Neuronal stem cell (in vitro differentiated cells): ENCODE data around the gene DDX27.
A peak's percentile ranks its signal among the peaks of the same experiment; 100 is the strongest.

Experiments
- DNase-seq: peaks from one replicate; pipeline ENCODE4 v3.0.0-alpha.2; 2013; ENCODE audit warnings: low spot score
- H2AFZ ChIP-seq: one replicate; pipeline ENCODE4 v1.6.1; 2013; ENCODE audit warnings: mild to moderate bottlenecking, low read length, inconsistent platforms
- H2AK5ac ChIP-seq: 2 replicates; pipeline ENCODE4 v1.6.1; 2013; ENCODE audit warnings: low read depth, mild to moderate bottlenecking, inconsistent platforms, low read length, moderate library complexity, mixed read lengths
- H2BK120ac ChIP-seq: 2 replicates; pipeline ENCODE4 v1.6.1; 2013; ENCODE audit warnings: low read depth, mild to moderate bottlenecking, inconsistent platforms, low read length, moderate library complexity, mixed read lengths
- H2BK12ac ChIP-seq: one replicate; pipeline ENCODE4 v1.6.1; 2013; ENCODE audit warnings: low read length, inconsistent platforms
- H2BK15ac ChIP-seq: 2 replicates; pipeline ENCODE4 v1.6.1; 2013; ENCODE audit warnings: mild to moderate bottlenecking, low read length, inconsistent platforms, mixed read lengths
- H2BK5ac ChIP-seq: one replicate; pipeline ENCODE4 v1.6.1; 2013; ENCODE audit warnings: inconsistent platforms, mild to moderate bottlenecking, low read length, moderate library complexity
- H3K14ac ChIP-seq: one replicate; pipeline ENCODE4 v1.6.1; 2013; ENCODE audit warnings: low read length, inconsistent platforms
- H3K18ac ChIP-seq: 2 replicates; pipeline ENCODE4 v1.6.1; 2013; ENCODE audit warnings: low read length, inconsistent platforms
- H3K23ac ChIP-seq: 2 replicates; pipeline ENCODE4 v1.6.1; 2013; ENCODE audit warnings: low read depth, mild to moderate bottlenecking, mixed read lengths, low read length, inconsistent platforms; ENCODE audit not compliant: poor library complexity
- H3K27ac ChIP-seq: replicated peaks from 3 replicates; pipeline ENCODE4 v1.5.1; 2013; ENCODE audit warnings: low read length, inconsistent platforms
- H3K27me3 ChIP-seq, 3 experiments: 2 replicates each; pipeline ENCODE4 v1.6.1; 2013; ENCODE audit warnings: low read length in 3 of 3, mild to moderate bottlenecking in 2 of 3, inconsistent platforms in 1 of 3, low read depth in 1 of 3, mixed read lengths in 1 of 3, moderate library complexity in 1 of 3; ENCODE audit not compliant: control insufficient read depth in 3 of 3, insufficient read depth in 3 of 3
- H3K36me3 ChIP-seq, 2 donors: replicated peaks in 1 of 2; 2 replicates each; pipeline ENCODE4 v1.6.1; 2013; ENCODE audit warnings: low read length in 2 of 2; ENCODE audit not compliant: control insufficient read depth in 2 of 2, insufficient read depth in 2 of 2
- H3K4ac ChIP-seq: 2 replicates; pipeline ENCODE4 v1.6.1; 2013; ENCODE audit warnings: inconsistent platforms, mild to moderate bottlenecking, low read length, moderate library complexity
- H3K4me1 ChIP-seq, 2 donors: 1 replicate in 1 of 2; 2 replicates in 1 of 2; pipeline ENCODE4 v1.6.1; 2013; ENCODE audit warnings: low read length in 2 of 2, low read depth in 1 of 2; ENCODE audit not compliant: control insufficient read depth in 2 of 2, insufficient read depth in 1 of 2
- H3K4me2 ChIP-seq: one replicate; pipeline ENCODE4 v1.6.1; 2013; ENCODE audit warnings: mild to moderate bottlenecking, low read length, inconsistent platforms; ENCODE audit not compliant: insufficient read depth, poor library complexity, severe bottlenecking
- H3K4me3 ChIP-seq, 2 donors: 2 replicates each; pipeline ENCODE4 v1.5.1; 2013; ENCODE audit warnings: low read length in 2 of 2, mild to moderate bottlenecking in 2 of 2, inconsistent platforms in 1 of 2, moderate library complexity in 1 of 2
- H3K79me1 ChIP-seq: one replicate; pipeline ENCODE4 v1.6.1; 2013; ENCODE audit warnings: low read depth, mild to moderate bottlenecking, inconsistent platforms, low read length, moderate library complexity
- H3K9ac ChIP-seq: one replicate; pipeline ENCODE4 v1.6.1; 2013; ENCODE audit warnings: mild to moderate bottlenecking, low read depth, low read length, inconsistent platforms; ENCODE audit not compliant: poor library complexity
- H3K9me3 ChIP-seq, 2 donors: replicated peaks in 1 of 2; 2 replicates each; pipeline versions ENCODE3 to v1.6.1; 2013; ENCODE audit warnings: low read length in 2 of 2, mild to moderate bottlenecking in 2 of 2, inconsistent platforms in 1 of 2, low read depth in 1 of 2, mixed read lengths in 1 of 2, moderate library complexity in 1 of 2; ENCODE audit not compliant: control insufficient read depth in 2 of 2, insufficient read depth in 1 of 2
- H4K8ac ChIP-seq: one replicate; pipeline ENCODE4 v1.6.1; 2013; ENCODE audit warnings: low read depth, mild to moderate bottlenecking, inconsistent platforms, low read length, moderate library complexity
- H4K91ac ChIP-seq: one replicate; pipeline ENCODE4 v1.6.1; 2013; ENCODE audit warnings: low read length, low read depth, mild to moderate bottlenecking, inconsistent platforms; ENCODE audit not compliant: poor library complexity
- WGBS, 2 donors: extraction: QIAGEN DNeasy Blood & Tissue Kit; methylation state at CpG; one replicate each; pipeline ENCODE4 v1.1.7; 2013; ENCODE audit warnings: missing lambda C conversion rate in 2 of 2, mixed read lengths in 1 of 2; ENCODE audit not compliant: insufficient read length in 2 of 2, insufficient replicate concordance in 1 of 2; ENCODE audit errors: extremely low coverage in 2 of 2; 5-methylcytosine and 5-hydroxymethylcytosine counted together

Gene DDX27

DNA sequence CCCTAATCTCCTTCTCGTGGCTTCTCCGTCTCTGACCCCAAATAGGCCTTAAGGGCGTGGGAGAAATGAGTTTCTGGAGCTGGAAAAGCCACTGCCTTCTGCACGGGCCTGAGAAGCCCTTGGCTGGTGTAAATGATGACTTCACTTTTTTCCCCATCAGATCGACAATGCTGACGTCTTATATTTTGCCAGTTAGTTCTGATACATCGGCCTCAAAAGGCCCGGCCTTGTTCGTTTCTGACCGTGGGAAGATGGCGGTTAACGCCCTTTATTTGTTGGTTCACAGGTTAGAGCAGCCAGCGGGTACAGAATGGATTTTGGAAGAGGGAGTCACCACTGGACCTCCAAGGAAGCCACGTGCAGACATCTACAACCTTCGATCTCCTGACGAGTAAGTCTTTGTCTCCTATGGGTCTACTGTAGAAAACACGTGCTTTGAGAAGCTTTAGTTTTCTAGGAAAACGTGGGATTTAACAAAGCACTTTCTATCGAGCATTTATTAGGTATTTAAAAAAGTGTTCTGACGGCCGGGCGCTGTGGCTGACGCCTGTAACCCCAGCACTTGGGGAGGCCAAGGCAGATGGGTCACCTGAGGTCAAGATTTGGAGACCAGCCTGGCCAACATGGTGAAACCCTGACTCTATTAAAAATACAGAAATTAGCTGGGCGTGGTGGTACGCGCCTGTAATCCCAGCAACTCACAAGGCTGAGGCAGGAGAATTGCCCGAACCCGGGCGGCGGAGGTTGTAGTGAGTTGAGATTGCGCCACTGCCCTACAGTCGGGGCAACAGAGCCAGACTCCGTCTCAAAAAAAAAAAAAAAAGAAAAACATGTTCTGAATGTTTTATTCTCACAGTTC is 59.8 kb downstream of the DDX27 start:
- Histone ChIP-seq H3K79me1 (peaks cover 11% of the 10 kb centered on the region), H2AK5ac (no peak overlapping the region), H2BK12ac (no peak overlapping the region), H2BK15ac (no peak overlapping the region), H2AFZ (peak overlapping the region; percentile 7), H2BK5ac (no peak overlapping the region), H3K14ac (peak overlapping the region; percentile 14), H3K27ac (peak overlapping the region; percentile 21), H3K4me1 (peaks cover 0 to 7% of the 10 kb centered on the region in 2 donors), H3K23ac (peak overlapping the region; percentile 78), H3K36me3 (peaks cover 44 to 77% of the 10 kb centered on the region in 2 donors), H3K9me3 (peaks cover 40 to 67% of the 10 kb centered on the region in 2 donors), H3K18ac (peak overlapping the region; percentile 29), H4K8ac (no peak overlapping the region), H3K4ac (no peak overlapping the region), H3K4me2 (peak overlapping the region; percentile 80), H4K91ac (no peak overlapping the region), H2BK120ac (no peak overlapping the region), H3K27me3 (no peaks in the 10 kb centered on the region), H3K9ac (peak overlapping the region; percentile 89), H3K4me3 (peak overlapping the region; percentile 76 to 84)
- no CpG with 5 or more reads among the region's 33 CpGs for WGBS, 2 donors
- no peak for DNase-seq

DNA sequence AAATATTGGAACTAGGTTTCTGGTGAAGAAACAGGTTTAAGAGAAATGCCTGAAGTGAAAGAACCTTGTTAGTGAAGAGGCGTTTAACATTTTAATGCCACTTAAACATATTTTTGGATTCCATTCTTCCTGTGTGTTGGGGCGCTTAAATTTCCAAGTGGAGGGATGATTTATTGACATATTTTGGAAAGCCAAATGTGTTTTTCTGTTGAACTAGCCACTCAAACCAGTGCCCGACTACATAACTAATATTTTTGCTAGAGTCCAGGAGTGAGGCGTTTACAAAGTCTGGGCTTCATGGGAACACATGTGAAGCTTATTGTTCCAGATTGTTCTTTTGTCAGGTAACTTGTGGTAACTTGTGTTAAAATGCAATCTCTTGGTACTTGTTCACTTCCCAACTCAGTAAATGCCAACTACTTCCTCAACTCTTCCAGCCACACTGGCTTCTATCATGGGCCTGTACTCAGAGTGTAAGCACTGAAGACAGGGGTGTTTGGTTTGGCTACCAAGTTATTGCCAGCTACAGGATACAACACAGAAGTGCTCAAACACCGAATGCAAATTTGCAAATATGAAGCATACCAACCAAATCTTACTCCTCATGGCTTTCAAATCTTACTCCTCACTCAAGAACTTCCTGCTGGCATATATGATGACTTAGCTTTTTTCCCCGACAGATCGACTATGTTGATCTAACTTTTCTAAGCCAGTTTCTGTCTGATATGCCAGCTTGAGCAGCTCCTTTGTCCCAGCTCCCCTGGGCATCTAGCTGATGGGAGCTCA is 60.7 kb downstream of the DDX27 start:
- H2BK5ac ChIP-seq: no peak overlapping the region
- no peaks in the 10 kb centered on the region for H3K27me3 ChIP-seq
- no peak overlapping the region for H3K23ac ChIP-seq
- H3K27ac ChIP-seq: no peak overlapping the region
- no peak overlapping the region for H3K4ac ChIP-seq
- no peak overlapping the region for H3K18ac ChIP-seq
- DNase-seq: no peak
- H4K91ac ChIP-seq: no peak overlapping the region
- no peak overlapping the region for H2AFZ ChIP-seq
- H3K4me2 ChIP-seq: peak overlapping the region; percentile 37
- no peak overlapping the region for H2AK5ac ChIP-seq
- no peak overlapping the region for H3K9ac ChIP-seq
- no peak overlapping the region for H4K8ac ChIP-seq
- H2BK12ac ChIP-seq: no peak overlapping the region
- WGBS, 2 donors: no CpG with 5 or more reads among the region's 7 CpGs
- H2BK15ac ChIP-seq: no peak overlapping the region
- H3K4me3 ChIP-seq: peak overlapping the region; percentile 65 to 76
- H3K4me1 ChIP-seq: peaks cover 0 to 7% of the 10 kb centered on the region in 2 donors
- H2BK120ac ChIP-seq: no peak overlapping the region
- peaks cover 48 to 80% of the 10 kb centered on the region in 2 donors for H3K36me3 ChIP-seq
- peaks cover 11% of the 10 kb centered on the region for H3K79me1 ChIP-seq
- peaks cover 43 to 73% of the 10 kb centered on the region in 2 donors for H3K9me3 ChIP-seq
- no peak overlapping the region for H3K14ac ChIP-seq

DNA sequence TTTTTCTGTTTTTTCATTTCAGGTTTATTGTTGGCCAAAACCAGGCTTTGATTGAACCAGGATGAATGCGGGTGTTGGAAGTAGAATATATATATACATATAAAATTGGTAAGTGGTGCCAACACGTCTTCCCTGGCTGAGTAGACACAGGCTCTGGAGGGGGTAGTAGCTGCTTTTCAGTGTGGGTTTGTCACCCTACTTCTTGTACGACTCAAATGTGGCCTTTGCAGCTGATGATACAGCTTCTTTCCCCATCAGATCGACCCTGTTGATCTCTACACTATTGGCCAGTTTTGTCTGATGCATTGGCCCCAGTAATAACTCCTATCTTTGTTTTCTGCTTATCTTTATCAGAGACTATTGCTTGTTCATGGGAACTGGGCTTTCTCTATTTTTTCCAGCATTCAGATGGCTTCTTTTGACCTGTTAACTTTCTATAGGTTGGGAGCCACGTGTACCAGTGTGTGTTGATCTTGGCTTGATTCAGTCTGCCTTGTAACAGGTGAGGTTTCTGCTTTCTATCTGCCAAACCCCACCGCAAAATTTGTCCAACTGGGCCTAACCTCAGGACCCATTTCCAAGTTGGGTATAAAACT is 61.3 kb downstream of the DDX27 start:
- Histone ChIP-seq H3K14ac (no peak overlapping the region), H3K23ac (no peak overlapping the region), H2BK15ac (no peak overlapping the region), H2AK5ac (no peak overlapping the region), H3K4ac (no peak overlapping the region), H3K9ac (no peak overlapping the region), H3K27me3 (no peaks in the 10 kb centered on the region), H3K4me1 (peaks cover 0 to 7% of the 10 kb centered on the region in 2 donors), H3K4me3 (peak overlapping the region; percentile 65 to 76), H4K8ac (no peak overlapping the region), H4K91ac (no peak overlapping the region), H3K27ac (no peak overlapping the region), H3K4me2 (peak overlapping the region; percentile 37), H2BK5ac (no peak overlapping the region), H2AFZ (no peak overlapping the region), H2BK12ac (no peak overlapping the region), H2BK120ac (no peak overlapping the region), H3K9me3 (peaks cover 50 to 78% of the 10 kb centered on the region in 2 donors), H3K36me3 (peaks cover 55 to 81% of the 10 kb centered on the region in 2 donors), H3K79me1 (peaks cover 11% of the 10 kb centered on the region), H3K18ac (no peak overlapping the region)
- DNase-seq: no peak
- no CpG with 5 or more reads among the region's 6 CpGs for WGBS, 2 donors
